ENCODE data around the gene ADGRG2. TPM values are rescaled to one million over a fixed set of nuclear protein-coding genes. Genes with fewer than 3 reads are reported as not detected.

Gene ADGRG2
- total RNA-seq, 4 donors from 2014 or later: 1.3 to 3.8 (median 2.0) TPM

DNA sequence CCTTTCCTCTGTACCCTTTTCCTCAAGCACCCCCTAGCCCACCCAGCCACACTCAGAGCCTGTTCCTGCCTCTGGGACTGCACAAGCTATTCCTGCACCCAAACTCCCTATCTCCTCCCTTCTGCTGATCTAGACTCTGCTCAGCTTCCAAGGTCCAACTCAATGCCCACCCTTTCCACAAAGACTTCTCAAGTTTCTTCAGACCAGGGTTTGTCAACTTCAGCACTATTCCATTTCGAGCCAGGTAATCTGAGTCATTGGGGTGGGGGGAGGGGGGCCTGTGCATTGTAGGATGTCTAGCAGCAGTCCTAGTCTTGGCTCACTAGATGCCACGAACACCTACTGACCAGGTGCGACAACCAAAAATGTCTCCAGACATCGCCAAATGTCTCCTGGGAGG, 175.7 kb downstream of the ADGRG2 start:
- Histone ChIP-seq H3K27ac (no peak overlapping the region), H3K9me3 (no peaks in the 10 kb centered on the region), H3K4me1 (no peaks in the 10 kb centered on the region), H3K27me3 (no peaks in the 10 kb centered on the region), H3K4me3 (no peak overlapping the region), H3K36me3 (peaks cover 0 to 62% of the 10 kb centered on the region in 2 donors)
- no peak for TF ChIP-seq POLR2AphosphoS5 (IDR thresholded peaks at IDR 0.05)
- WGBS, 2 donors (ENCODE audit: low coverage in 1 of 2): no CpG with 5 or more reads among the region's 4 CpGs
- ATAC-seq: no peak

DNA sequence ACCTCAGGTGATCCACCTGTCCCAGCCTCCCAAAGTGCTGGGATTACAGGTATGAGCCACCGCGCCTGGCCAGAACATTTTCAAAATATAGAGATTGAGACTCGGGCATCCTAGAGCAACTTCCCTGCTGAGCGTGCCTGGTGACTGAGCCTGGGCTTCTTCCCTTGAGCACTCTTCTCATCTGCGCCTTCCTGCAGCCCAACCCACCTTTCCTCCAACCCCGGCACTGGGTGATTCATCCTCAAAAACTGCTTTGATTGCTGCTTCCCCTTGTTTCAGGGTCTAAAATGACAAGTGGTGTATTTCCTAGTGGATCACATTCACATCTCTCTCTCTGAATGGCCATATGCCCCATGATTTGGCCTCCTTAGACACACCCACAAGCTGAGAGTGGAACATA, 176.1 kb downstream of the ADGRG2 start:
- Histone ChIP-seq H3K27me3 (no peaks in the 10 kb centered on the region), H3K4me3 (no peak overlapping the region), H3K9me3 (no peaks in the 10 kb centered on the region), H3K27ac (no peak overlapping the region), H3K36me3 (peaks cover 0 to 62% of the 10 kb centered on the region in 2 donors), H3K4me1 (no peaks in the 10 kb centered on the region)
- no peak for ATAC-seq
- WGBS, 2 donors (ENCODE audit: low coverage in 1 of 2): 80% methylated on average over 1 of the region's 6 CpGs; no CpG with 5 or more reads in 1 of the 2 donors
- TF ChIP-seq CTCF (IDR thresholded peaks at IDR 0.05) (no peak), POLR2AphosphoS5 (IDR thresholded peaks at IDR 0.05) (no peak), EP300 (IDR thresholded peaks at IDR 0.05) (no peak), POLR2A (IDR thresholded peaks at IDR 0.05) (no peak)

GRCh38 chrX:18945483-18945882, 176.8 kb downstream of the ADGRG2 start:
- Histone ChIP-seq H3K27ac (no peak overlapping the region), H3K9me3 (no peaks in the 10 kb centered on the region), H3K4me1 (no peaks in the 10 kb centered on the region), H3K4me3 (no peak overlapping the region), H3K27me3 (no peaks in the 10 kb centered on the region), H3K36me3 (peaks cover 0 to 61% of the 10 kb centered on the region in 2 donors)
- TF ChIP-seq POLR2AphosphoS5 (IDR thresholded peaks at IDR 0.05): no peak
- no peak for TF ChIP-seq CTCF (IDR thresholded peaks at IDR 0.05)
- no peak for TF ChIP-seq EP300 (IDR thresholded peaks at IDR 0.05)
- no peak for TF ChIP-seq POLR2A (IDR thresholded peaks at IDR 0.05)
- no peak for ATAC-seq
- WGBS, 2 donors (ENCODE audit: low coverage in 1 of 2): 23 to 72% methylated on average over 2 of the region's 2 CpGs

- WGBS, 2 donors (ENCODE audit: low coverage in 1 of 2): 64% methylated on average over 2 of the region's 4 CpGs; no CpG with 5 or more reads in 1 of the 2 donors
- H3K27ac ChIP-seq: no peak overlapping the region
These were observed 177.8 kb downstream of the ADGRG2 start for GRCh38 chrX:18944482-18944881.

GRCh38 chrX:18941896-18942295, 180.4 kb downstream of the ADGRG2 start:
- Histone ChIP-seq H3K27ac (no peak overlapping the region), H3K36me3 (peaks cover 0 to 60% of the 10 kb centered on the region in 2 donors), H3K4me3 (no peak overlapping the region), H3K27me3 (no peaks in the 10 kb centered on the region), H3K9me3 (no peaks in the 10 kb centered on the region), H3K4me1 (no peaks in the 10 kb centered on the region)
- ATAC-seq: no peak
- WGBS, 2 donors (ENCODE audit: low coverage in 1 of 2): 100% methylated on average over 1 of the region's 2 CpGs
- TF ChIP-seq EP300 (IDR thresholded peaks at IDR 0.05) (no peak), POLR2AphosphoS5 (IDR thresholded peaks at IDR 0.05) (no peak), CTCF (IDR thresholded peaks at IDR 0.05) (no peak), POLR2A (IDR thresholded peaks at IDR 0.05) (no peak)

More at GRCh38 chrX:18944482-18944881, 177.8 kb downstream of the ADGRG2 start:
- Histone ChIP-seq H3K4me1 (no peaks in the 10 kb centered on the region), H3K27me3 (no peaks in the 10 kb centered on the region), H3K9me3 (no peaks in the 10 kb centered on the region), H3K36me3 (peaks cover 0 to 55% of the 10 kb centered on the region in 2 donors), H3K4me3 (no peak overlapping the region)
- no peak for TF ChIP-seq POLR2A (IDR thresholded peaks at IDR 0.05)
- TF ChIP-seq POLR2AphosphoS5 (IDR thresholded peaks at IDR 0.05): no peak
- TF ChIP-seq CTCF (IDR thresholded peaks at IDR 0.05): no peak
- no peak for TF ChIP-seq EP300 (IDR thresholded peaks at IDR 0.05)
- ATAC-seq: no peak

Other genes with a start within 250 kb of the ADGRG2 start
- 10 to 100 TPM in 3 of 4 donors, 1 to 10 TPM in 1; 3.9 to 15.1 (median 13.2) TPM for gene PHKA2, start 138.4 kb downstream of the ADGRG2 start, total RNA-seq
- gene PDHA1, start 221.5 kb upstream of the ADGRG2 start, total RNA-seq: 100 to 1,000 TPM in 2 of 4 donors, 10 to 100 TPM in 2; 74.2 to 186 (median 117) TPM

Data from gastroesophageal sphincter (tissue), 4 donors.